ENCODE results near the gene LRRC66. TPM values are rescaled to one million over a fixed set of nuclear protein-coding genes. Genes with fewer than 3 reads are reported as not detected.

The LRRC66 gene
- total and polyA plus RNA-seq, 2 of the 8 experiments (the other 6 are each of a cell fraction or from before 2014, with no cell fraction given): 0.05 to 0.11 TPM

DNA sequence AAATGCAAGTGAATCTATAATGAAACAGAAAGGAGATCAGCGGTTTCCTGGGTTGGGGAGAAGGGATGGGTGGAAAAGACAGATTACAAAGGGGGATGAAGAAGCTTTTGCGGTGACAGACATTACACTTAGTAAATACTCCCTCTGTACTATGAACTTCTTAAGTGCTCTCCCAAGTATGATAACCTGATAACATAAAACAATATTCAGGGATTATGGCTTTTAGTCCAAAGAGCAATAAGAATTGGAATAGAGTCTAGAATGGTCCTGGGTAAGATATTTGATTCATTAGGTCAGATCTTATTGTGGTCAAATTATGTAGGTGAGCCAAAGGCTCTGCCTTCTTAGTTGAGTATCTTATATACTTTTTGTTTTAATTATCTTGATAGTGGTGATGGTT, 9.2 kb downstream of the LRRC66 start:
- no peak overlapping the region for H2BK5ac ChIP-seq (ENCODE audit: low read depth, low read length)
- POLR2A ChIA-PET (ENCODE audit: partially characterized antibody): no interaction called here
- no peaks in the 10 kb centered on the region for H3K23me2 ChIP-seq (ENCODE audit: low read depth, low read length)
- H3K79me1 ChIP-seq (ENCODE audit: low read depth, low read length): no peaks in the 10 kb centered on the region
- H4K20me1 ChIP-seq (replicated peaks in 1 of 2; ENCODE audit: control insufficient read depth in 1 of 2, insufficient read depth in 2 of 2, low read length in 2 of 2): no peaks in the 10 kb centered on the region
- CTCF ChIA-PET (ENCODE audit: partially characterized antibody): no interaction called here
- no peak overlapping the region for H3K27ac ChIP-seq (ENCODE audit: low read depth, low read length)
- H4K91ac ChIP-seq (replicated peaks; ENCODE audit: insufficient read length, low read length): no peak overlapping the region
- no peak overlapping the region for H2AK5ac ChIP-seq (ENCODE audit: low read depth, low read length)
- no peak overlapping the region for H2BK120ac ChIP-seq (replicated peaks; ENCODE audit: low read depth, low read length)
- no peak overlapping the region for H3K18ac ChIP-seq (ENCODE audit: extremely low read depth, low read length)
- H3K14ac ChIP-seq (ENCODE audit: insufficient read length): no peak overlapping the region
- DNase-seq (ENCODE audit: low read depth in 1 of 2, low spot score in 2 of 2) (no peak), FAIRE-seq (no peak)
- H2BK15ac ChIP-seq (ENCODE audit: low read length): no peak overlapping the region
- no peaks in the 10 kb centered on the region for H3K9me3 ChIP-seq (ENCODE audit: insufficient read depth in 2 of 2, low read depth in 1 of 2, low read length in 1 of 2)
- H2AFZ ChIP-seq (ENCODE audit: low read length): no peak overlapping the region
- H3K56ac ChIP-seq (replicated peaks; ENCODE audit: insufficient read length, low read depth, low read length): no peak overlapping the region
- H3K36me3 ChIP-seq (ENCODE audit: control insufficient read depth in 2 of 4, insufficient read depth in 4 of 4, low read length in 3 of 4): no peaks in the 10 kb centered on the region
- no peaks in the 10 kb centered on the region for H3K79me2 ChIP-seq (ENCODE audit: control insufficient read depth in 1 of 2, insufficient read depth in 2 of 2, low read length in 2 of 2)
- H2BK20ac ChIP-seq (ENCODE audit: low read length): no peak overlapping the region
- H3K4me1 ChIP-seq (replicated peaks in 1 of 4; ENCODE audit: control insufficient read depth in 3 of 4, insufficient read depth in 4 of 4, low read length in 3 of 4): peaks cover 0 to 1% (median 0%) of the 10 kb centered on the region in 4 experiments; a peak in 1 of 7 replicates
- 88% methylated on average over 2 of the region's 2 CpGs; no CpG with 5 or more reads in 1 of the 2 experiments for WGBS, 2 experiments (ENCODE audit: extremely low coverage in 1 of 2, insufficient coverage in 1 of 2, insufficient read length in 1 of 2, insufficient replicate concordance in 2 of 2, low coverage in 1 of 2, low lambda C conversion rate in 2 of 2, missing lambda C conversion rate in 1 of 2)
- no peak overlapping the region for H2BK12ac ChIP-seq (ENCODE audit: low read depth, low read length)
- no peak overlapping the region for H3K4me3 ChIP-seq (ENCODE audit: extremely low read depth in 1 of 4, insufficient read depth in 2 of 4, low read depth in 3 of 4, low read length in 4 of 4)
- H4K8ac ChIP-seq (ENCODE audit: extremely low read depth, insufficient read depth, low read length): no peak overlapping the region
- no peak overlapping the region for H3K23ac ChIP-seq (ENCODE audit: insufficient read length)
- no peak overlapping the region for H4K5ac ChIP-seq (ENCODE audit: insufficient read length, low read depth, low read length)
- no peak overlapping the region for H3K4ac ChIP-seq (replicated peaks; ENCODE audit: insufficient read length, low read depth, low read length)
- H3K9ac ChIP-seq (replicated peaks in 1 of 4; ENCODE audit: extremely low read depth in 1 of 4, low read depth in 3 of 4, low read length in 3 of 4): no peak overlapping the region
- H3K4me2 ChIP-seq (ENCODE audit: insufficient read depth in 1 of 2, low read depth in 2 of 2, low read length in 2 of 2): no peak overlapping the region
- H3K27me3 ChIP-seq (replicated peaks in 1 of 4; ENCODE audit: control insufficient read depth in 3 of 4, extremely low read depth in 1 of 4, insufficient read depth in 3 of 4, low read length in 3 of 4): no peaks in the 10 kb centered on the region
- TF ChIP-seq TCF12 (IDR thresholded peaks at IDR 0.05; ENCODE audit: low read depth, low read length) (no peak), GABPA (IDR thresholded peaks at IDR 0.05; ENCODE audit: borderline replicate concordance, insufficient read depth, low read length) (no peak), SIRT6 (IDR thresholded peaks at IDR 0.05; ENCODE audit: low read length) (no peak), MAFK (IDR thresholded peaks at IDR 0.05; ENCODE audit: low read depth, low read length) (no peak), ZNF274 (IDR thresholded peaks at IDR 0.05; ENCODE audit: borderline replicate concordance, extremely low read depth, low read length) (no peak), CTBP2 (IDR thresholded peaks at IDR 0.05; ENCODE audit: borderline replicate concordance, insufficient read depth, insufficient read length, low read length) (no peak), POLR2AphosphoS5 (IDR thresholded peaks at IDR 0.05; ENCODE audit: low read depth, low read length) (no peak), ASH2L (IDR thresholded peaks at IDR 0.05; ENCODE audit: low read length) (no peak), SP1 (IDR thresholded peaks at IDR 0.05; ENCODE audit: low read depth, low read length) (no peak), SAP30 (IDR thresholded peaks at IDR 0.05; ENCODE audit: insufficient read depth, insufficient replicate concordance, low read length) (no peak), EGR1 (IDR thresholded peaks at IDR 0.05; ENCODE audit: borderline replicate concordance, low read depth, low read length) (no peak), TAF7 (optimal IDR thresholded peaks at IDR 0.05; ENCODE audit: borderline replicate concordance, low read depth, low read length) (no peak), SP4 (IDR thresholded peaks at IDR 0.05; ENCODE audit: low read length) (no peak), CBX5 (IDR thresholded peaks at IDR 0.05; ENCODE audit: low read depth, low read length) (no peak)
- TF ChIP-seq, protein P1, sequence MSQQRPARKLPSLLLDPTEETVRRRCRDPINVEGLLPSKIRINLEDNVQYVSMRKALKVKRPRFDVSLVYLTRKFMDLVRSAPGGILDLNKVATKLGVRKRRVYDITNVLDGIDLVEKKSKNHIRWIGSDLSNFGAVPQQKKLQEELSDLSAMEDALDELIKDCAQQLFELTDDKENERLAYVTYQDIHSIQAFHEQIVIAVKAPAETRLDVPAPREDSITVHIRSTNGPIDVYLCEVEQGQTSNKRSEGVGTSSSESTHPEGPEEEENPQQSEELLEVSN (IDR thresholded peaks at IDR 0.05): no peak
